ENCODE measurements around the gene WIZ. TPM values are rescaled to one million over a fixed set of nuclear protein-coding genes. Genes with fewer than 3 reads are reported as not detected.
A peak's percentile ranks its signal among the peaks of the same experiment; 100 is the strongest.
"Not testable (repeated sequence)": the region's sequence is repeated elsewhere in the genome, so short reads cannot be mapped to it uniquely, and the experiment has no call there.

Gene WIZ, protein sequence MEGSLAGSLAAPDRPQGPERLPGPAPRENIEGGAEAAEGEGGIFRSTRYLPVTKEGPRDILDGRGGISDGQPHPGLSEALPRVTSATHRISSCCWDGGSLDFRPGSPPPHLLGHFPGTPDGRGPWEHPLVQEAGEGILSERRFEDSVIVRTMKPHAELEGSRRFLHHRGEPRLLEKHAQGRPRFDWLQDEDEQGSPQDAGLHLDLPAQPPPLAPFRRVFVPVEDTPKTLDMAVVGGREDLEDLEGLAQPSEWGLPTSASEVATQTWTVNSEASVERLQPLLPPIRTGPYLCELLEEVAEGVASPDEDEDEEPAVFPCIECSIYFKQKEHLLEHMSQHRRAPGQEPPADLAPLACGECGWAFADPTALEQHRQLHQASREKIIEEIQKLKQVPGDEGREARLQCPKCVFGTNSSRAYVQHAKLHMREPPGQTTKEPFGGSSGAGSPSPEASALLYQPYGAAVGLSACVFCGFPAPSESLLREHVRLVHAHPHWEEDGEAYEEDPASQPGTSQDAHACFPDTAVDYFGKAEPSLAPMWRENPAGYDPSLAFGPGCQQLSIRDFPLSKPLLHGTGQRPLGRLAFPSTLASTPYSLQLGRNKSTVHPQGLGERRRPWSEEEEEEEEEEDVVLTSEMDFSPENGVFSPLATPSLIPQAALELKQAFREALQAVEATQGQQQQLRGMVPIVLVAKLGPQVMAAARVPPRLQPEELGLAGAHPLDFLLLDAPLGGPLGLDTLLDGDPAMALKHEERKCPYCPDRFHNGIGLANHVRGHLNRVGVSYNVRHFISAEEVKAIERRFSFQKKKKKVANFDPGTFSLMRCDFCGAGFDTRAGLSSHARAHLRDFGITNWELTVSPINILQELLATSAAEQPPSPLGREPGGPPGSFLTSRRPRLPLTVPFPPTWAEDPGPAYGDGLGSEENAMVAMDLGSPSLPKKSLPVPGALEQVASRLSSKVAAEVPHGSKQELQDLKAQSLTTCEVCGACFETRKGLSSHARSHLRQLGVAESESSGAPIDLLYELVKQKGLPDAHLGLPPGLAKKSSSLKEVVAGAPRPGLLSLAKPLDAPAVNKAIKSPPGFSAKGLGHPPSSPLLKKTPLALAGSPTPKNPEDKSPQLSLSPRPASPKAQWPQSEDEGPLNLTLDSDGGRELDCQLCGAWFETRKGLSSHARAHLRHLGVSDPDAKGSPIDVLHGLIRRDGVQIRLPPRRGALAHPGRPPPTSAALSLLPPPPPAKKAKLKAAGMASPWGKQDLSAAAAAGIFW (N-terminal part only)
- 4.2 and 7.1 TPM in 2 replicates for total RNA-seq (2014; rRNA removed; shearing (Covaris generic))

DNA sequence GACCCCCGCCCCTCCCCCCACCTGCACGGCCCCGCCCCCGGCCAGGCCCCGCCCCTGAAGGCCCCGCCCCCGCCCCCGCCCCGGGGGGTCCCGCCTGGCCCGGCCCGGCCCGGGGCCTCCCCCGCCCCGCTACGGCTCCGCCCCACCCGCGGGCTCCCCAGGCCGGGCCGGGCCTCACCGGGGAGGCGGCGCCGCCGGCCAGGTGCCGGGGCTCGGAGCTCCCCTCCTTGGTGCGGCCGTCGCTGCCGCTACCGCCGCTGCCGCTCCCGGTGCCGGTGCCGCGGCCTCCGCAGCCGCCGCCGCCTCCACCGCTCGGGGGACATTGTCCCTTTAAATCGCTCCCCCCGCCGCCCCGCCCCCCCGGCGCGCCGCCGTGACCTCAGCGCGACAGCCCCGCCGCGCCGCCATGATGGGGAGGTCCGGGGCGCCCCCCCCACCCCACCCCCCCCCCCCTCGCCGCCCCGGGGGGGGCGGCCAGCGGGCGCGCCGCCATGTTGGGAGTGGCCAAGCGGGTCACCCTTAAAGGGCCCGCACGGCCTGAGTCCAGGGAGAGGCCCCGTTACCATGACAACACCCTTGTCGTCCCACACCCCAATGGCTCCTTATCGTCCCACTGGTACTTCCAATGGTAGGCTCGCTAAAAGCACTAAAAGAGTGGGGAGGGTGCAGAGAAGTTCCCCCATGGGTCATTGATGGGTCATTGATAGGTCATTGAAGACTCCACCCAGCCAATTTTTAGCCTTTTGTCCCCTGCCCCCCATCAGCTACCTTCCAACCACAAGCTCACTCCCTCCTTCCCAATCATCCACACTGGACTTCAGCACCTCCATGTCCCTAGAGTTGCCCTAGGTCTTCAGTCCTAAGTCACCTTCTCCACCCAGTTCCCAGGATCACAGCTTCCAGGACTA, at the start of gene WIZ:
Gene WIZ (minus strand): TSS at position 337 of the 908 bp plus-strand sequence. CDS start 1,649 bp downstream, outside the sequence.
- DNase-seq (ENCODE audit: low read depth): peak; percentile 81

DNA sequence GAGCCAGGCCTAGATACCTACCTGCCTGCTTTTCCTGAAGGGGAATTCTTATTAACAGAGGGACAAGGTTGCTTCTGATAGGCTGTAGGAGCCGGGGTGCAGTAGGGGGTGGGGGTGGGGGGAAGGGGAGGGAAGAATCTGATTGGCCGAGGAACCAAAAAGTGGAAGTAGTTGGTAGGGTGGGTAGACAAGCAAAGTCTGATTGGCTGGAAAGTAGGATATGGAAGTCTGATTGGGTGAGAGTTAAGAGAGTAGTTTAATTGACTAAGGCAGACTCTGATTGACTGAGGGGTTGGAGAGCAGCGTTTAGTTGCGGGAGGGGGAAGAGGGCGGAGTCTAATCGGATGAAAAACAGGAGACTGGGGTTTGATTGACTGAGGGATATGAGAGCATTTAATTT, 49.2 kb upstream of the WIZ start:
- DNase-seq (ENCODE audit: low read depth): peak; percentile 24

DNA sequence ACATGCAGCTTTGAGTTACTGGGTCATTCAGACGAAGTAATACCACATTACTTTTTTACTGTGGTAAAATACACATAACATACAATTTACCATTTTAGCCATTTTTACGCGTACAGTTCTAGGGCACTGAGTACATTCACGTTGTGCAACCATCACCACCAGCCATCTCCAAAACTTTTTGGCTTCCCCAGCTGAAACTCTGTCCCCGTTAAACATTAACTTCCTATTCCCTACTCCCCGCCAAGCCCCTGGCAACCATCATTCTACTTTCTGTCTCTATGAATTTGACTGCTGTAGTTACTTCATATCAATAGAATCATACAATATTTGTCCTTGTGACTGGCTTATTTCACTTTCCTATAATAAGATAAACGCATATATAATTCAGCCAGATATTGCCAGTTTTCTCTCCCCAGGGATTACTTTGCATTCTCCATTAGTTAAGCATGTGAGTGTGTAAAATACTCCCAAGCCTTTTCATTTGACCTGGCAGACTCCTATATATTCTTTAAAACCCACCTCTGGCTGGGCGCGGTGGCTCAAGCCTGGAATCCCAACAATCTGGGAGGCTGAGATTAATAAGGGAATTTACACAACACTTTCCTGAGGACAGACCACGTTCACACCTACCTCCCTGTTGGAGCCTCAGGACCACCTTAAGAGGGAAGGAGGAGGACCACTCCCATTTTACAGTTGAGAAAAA, 48.6 kb upstream of the WIZ start:
- no peak for DNase-seq (ENCODE audit: low read depth)

DNA sequence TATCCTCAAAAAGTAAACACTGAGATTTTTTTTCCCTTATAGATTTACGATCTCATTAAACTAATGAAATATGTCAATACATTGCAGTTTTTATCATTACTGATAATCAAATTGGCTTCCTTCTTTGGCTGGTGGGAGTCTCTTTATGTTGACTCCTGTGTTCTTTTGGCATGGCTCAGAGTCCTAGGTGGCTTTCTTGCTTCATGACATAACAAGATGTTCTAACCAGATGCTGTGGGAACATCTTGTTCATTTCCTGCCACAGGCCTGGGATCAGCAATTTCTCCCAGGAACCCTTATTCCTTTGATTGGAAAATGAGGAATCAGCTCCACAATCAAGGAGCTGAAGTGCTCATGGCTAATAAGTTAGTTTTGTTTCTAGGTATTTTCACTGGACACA, 45.4 kb upstream of the WIZ start:
- DNase-seq (ENCODE audit: low read depth): no peak

DNA sequence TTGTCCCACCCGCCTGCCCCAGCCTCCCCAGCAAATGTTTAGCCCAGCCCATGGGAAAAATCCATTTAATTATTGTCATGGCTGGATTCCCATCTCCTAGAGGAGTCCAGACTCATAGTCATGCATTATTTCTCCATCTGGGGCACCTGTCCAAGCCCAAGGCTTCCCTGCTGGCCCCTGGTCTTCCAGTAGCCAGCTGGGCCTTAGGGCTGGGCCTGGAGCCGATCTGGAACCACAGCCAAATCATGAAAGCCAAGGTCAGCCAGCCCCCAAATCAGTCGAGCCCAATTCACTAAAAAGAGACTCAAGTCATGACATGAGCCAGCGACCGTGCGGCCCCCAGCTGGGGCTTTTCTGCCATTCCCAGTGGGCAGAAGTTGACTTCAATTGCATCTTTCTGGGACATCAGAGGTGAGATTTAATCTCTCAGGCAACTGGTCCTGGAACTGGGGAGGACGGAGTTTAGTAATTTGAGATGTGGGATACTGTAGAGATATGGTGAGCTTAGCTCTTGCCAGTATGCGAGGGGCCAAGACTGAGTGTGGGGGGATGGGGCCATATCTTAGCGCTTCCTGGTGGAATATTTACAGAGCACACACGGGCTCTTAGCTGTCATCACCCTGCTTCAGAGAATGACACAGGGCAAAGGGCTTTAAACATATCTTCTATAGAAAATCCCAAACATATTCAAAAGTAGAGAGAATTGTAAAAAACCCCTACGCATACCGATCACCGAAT, 38.9 kb upstream of the WIZ start:
- no peak for DNase-seq (ENCODE audit: low read depth)

DNA sequence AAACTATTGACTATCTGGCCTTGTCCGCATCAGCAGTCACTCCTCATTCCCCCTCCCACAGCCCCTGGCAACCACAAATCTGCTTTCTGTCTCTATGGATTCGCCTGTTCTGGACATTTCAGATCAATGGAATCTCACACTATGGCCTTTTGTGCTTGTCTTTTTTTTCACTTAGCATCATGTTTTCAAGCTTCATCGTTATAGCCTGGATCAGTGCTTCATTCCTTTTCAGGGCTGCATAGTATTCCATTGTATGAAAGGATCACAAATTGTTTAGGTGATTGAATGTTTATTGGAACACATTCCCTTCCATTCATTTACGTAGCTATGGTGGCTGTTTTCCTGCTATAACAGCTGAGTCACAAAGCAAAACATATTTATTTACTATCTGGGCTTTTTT, 37.3 kb upstream of the WIZ start:
- DNase-seq (ENCODE audit: low read depth): no peak

DNA sequence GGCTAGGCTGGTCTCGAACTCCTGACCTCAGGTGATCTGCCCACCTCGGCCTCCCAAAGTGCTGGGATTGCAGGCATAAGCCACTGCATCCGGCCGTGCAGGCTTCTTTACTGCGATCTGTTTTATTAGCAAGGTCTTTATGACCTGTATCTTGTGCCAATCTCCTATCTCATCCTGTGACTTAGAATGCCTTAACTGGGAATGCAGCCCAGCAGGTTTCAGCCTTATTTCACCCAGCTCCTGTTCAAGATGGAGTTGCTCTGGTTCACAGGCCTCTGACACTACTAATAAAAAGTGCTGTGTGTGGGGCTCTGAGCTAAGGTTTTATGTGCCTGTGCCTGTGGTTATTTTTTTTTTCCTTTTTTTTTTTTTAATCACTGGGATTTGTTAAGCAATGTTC, 36.0 kb upstream of the WIZ start:
- not testable (repeated sequence) for DNase-seq (ENCODE audit: low read depth)

DNA sequence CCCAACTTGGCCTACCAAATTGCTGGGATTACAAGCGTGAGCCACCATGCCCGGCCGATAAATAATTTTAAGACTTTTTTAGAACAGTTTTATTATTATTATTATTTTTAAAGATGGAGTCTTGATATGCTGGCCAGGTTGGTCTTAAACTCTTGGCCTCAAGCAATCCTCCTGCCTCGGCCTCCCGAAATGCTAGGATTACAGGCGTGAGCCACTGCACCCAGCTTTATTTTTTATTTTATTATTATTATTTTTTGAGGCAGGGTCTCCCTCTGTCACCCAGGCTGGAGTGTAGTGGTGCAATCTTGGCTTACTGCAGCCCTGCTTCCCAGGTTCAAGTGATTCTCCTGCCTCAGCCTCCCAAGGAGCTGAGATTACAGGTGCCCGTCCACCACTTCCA, 31.2 kb upstream of the WIZ start:
- not testable (repeated sequence) for DNase-seq (ENCODE audit: low read depth)

DNA sequence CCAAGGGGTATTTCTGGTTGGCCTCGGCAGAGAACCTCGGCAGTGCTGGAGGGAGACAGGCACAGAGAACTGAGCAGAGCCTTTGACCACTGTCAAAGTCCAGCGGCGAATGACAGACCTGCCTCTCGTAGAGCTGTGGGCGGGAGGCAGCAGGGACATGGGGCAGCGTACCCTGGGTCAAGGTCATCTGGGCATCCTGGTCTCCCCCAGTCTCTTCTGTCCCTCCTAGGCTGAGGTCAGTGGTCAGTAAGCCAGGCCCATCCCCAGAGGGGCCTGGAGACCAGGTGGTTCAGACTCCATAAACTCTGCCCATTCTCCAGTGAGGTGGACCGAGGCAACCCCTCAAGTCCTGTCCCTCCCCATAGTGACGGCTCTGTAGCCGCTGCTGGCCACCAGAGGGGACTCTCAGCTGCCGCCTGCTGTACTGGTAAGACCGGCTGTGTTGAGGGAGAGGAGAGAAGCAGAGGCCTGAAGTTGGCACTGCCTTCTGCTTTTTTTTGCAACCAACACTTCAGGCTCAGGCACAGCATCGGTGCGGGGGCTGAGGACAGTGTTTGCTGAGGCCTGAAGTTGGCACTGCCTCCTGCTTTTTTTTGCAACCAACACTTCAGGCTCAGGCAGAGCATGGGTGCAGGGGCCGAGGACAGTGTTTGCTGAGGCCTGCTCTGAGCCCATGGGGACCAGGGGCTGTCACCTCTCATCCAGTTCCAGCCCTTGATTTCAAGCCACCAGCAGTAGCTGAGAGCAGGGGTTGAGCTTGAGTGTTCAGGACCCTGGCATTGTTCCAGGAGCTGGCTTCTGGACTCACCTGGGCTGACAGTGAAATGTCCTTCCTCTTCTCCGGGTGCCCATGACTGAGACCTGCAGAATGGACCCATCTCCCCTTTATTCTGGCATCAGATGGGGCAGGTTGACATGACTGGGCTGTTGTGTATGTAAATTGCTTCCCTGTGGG, 29.9 kb upstream of the WIZ start, which contains the start of gene PGLYRP2:
Gene PGLYRP2 (minus strand): TSS at position 111 of the 955 bp plus-strand sequence. CDS start 130 bp downstream, outside the sequence.
- DNase-seq (ENCODE audit: low read depth): peak; percentile 19

DNA sequence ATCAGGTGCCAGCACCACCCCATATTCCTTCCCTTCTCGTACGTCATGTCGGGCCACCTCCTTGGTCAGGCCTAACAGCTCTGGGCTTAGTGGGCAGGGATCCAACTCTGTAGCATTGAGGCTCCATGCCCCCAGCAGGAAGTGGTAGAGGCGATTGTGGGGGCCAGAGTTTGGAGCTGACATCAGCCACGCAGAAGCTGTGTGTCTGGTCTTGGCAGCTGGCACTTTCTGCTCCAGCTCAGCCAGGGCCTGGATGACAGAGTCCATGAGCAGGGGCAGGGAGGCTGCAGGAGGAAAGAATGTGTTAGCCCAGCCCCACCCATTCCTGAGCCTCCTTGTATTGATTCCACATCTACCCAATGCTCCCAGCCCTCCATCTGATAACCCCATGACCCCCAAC, 26.6 kb upstream of the WIZ start:
- DNase-seq (ENCODE audit: low read depth): no peak

DNA sequence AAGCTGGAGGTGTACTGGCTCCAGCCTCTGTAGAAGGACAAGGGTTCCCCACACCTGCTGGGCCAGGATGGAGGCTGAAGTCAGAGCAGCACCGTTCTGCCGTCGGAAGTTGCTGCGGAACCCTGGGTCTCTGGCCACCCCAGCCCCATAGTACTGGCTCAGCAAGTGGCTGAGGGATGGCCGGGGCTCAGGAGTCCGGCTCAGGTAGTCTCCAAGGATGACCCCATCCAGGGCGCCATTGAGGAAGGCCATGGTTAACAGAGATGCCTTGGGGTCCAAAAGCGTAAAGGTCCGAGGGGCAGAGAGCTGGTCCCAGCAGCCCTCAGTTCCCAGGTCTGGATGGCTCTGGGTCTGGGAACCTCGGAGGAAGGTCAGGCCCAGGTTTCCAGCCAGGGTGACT, 25.9 kb upstream of the WIZ start:
- DNase-seq (ENCODE audit: low read depth): no peak

DNA sequence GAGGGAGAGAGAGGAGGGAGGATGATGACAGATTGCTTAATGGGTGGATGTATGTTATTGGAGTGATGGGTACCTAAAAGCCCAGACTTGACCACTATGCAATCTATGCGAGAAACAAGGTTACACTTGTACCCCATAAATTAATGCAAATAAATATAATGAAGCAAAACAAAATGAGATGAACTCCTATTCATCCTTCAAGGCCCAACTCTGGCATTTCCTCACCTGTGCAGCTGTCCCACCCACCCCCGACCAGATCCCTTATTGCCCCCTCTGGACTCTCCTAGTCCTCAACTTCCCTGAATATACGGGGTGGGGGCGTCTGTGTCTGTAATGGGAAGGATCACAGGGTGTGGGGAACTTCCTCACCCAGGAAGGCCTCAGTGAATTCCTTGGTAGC, 25.4 kb upstream of the WIZ start:
- DNase-seq (ENCODE audit: low read depth): no peak

DNA sequence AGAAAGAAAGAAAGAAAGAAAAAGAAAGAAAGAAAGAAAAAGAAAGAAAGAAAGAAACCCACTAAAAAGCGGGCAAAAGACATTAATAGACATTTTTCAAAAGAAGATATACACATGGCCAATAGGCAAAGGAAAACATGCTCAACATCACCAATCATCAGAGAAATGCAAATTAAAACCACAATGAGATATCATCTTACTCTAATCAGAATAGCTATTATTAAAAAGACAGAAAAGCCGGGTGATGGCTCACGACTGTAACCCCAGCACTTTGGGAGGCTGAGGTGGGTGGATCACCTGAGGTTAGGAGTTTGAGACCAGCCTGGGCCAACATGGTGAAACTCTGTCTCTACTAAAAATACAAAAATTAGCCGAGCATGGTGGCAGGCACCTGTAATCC, 24.1 kb upstream of the WIZ start:
- DNase-seq (ENCODE audit: low read depth): not testable (repeated sequence)

DNA sequence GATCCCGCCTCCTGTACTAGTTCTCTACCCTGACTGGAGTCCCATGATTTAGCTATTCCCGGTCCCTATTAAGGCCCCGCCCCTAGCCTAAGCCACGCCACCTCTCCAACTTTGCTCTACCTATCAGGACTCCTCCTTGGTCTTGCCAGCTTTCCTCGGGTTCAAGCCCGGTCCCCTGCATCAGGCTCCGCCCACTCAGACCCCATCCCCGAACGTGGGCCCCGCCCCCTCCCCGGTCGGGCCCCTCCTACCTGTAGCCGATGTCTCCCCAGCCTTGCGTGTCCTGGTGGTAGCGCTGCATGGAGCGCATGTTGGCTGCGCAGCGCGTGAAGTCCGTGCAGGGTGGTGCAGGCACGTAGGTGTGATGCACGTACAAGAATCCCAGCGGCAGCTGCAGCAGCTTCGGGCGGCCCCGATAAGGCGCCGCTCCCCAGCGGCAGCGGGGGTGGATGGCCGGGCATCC, 21.9 kb upstream of the WIZ start:
- no peak for DNase-seq (ENCODE audit: low read depth)

DNA sequence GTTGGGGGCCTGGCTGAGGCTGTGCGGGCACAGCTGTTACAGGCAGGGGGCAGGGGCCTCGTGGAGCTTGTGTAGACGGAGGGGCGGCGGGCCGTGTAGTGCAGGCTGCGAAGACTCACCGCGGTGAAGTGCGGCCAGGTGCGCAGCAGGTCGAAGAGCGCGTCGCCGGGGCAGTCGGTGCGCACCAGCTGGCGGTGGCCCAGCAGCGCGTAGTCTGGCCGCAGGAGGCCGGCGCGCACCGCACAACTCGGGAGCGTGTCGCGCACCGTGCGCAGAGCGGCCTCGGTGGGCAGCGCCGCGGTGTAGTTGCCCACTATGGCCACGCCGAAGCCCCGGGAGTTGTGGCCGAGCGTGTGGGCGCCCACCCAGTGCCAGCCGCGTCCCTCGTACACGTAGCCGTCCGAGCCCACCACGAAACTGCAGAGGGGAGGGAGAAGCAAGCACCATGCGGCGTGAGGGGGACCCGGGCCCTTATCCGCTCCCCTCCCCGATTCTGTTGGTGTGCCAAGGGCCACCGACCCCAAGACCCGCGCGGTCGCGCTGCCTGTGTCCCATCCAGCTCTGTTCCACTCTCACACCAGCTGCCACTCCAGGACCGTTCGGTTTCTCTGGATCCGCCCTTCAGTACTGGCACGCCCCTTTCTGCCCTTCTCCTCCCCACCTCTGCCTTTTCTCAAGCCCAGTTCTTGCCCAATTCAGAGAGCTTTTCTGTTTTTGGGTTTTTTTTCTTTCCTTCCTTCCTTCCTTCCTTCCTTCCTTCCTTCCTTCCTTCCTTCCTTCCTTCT, 19.9 kb upstream of the WIZ start:
- no peak for DNase-seq (ENCODE audit: low read depth)

DNA sequence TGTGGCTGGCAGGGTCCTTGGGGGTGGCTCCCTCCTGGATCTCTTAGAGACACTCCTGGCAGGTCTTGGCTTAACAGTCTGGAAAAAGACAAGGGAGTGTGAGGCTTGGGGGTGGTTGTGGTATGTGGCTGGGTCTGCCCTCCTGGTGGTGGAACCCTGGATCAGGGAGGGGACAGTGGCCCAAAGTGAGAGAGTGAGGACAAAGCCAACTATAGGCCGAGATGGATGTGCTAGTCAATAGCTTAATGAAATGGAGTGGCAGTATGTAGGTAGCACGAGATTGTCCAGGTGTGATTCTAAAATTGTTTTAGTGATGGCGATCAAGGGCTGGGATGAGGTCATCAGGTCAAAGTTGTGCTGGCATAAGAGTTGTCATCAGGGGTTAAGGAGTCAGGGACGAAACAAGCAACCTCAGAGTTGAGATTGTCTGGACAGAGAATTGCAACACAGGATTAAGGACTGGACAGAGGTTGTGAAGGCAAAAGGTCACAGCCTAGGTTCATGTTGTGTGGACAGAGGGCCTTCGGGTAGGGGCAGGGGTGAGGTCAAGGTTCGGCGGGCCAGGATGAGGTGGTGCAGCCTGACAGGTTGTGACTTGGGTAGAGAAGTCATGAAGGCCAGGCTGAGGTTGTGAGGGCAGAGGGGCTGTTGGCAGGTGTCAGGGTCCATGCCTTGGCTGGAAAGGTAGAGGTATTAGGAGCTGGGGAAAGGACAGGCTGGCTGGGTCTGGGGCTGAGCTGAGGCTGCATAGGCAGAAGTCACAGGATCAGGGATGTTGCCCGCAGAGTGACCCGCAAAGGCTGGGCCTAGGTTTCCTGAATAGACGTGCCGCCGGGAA, 19.1 kb upstream of the WIZ start:
- DNase-seq (ENCODE audit: low read depth): no peak
